Choroid plexus epithelial cell (primary cell): ENCODE measurements around the gene ELMO1.

Source experiments
- DNase-seq: peaks from one replicate; pipeline ENCODE4 v3.0.0-alpha.2; 2010; ENCODE audit warnings: low read depth
- H3K4me3 ChIP-seq: 2 replicates; pipeline ENCODE4 v1.5.1; 2011; ENCODE audit warnings: low read depth, mild to moderate bottlenecking, control low read depth, low read length, moderate library complexity
- CTCF ChIP-seq: conservative IDR thresholded peaks from 2 replicates; pipeline ENCODE4 v1.5.1; 2011; ENCODE audit warnings: low read depth, mild to moderate bottlenecking, control low read depth, inconsistent platforms, low read length, moderate library complexity

The ELMO1 gene

GRCh38 chr7:37418381-37418780, 30.3 kb downstream of the ELMO1 start:
- no peak overlapping the region for H3K4me3 ChIP-seq
- no peak for DNase-seq
- no peak for TF ChIP-seq CTCF

- no peak for DNase-seq
- H3K4me3 ChIP-seq: no peak overlapping the region
- TF ChIP-seq CTCF: no peak
Observed at GRCh38 chr7:37417107-37417474, 31.6 kb downstream of the ELMO1 start.

GRCh38 chr7:37416378-37417106, 32.1 kb downstream of the ELMO1 start:
- no peak for DNase-seq
- no peak for TF ChIP-seq CTCF
- no peak overlapping the region for H3K4me3 ChIP-seq

- TF ChIP-seq CTCF: no peak
- DNase-seq: no peak
Observed at GRCh38 chr7:37415629-37416028, 33.0 kb downstream of the ELMO1 start.

GRCh38 chr7:37414352-37414983, 34.2 kb downstream of the ELMO1 start:
- DNase-seq: no peak
- no peak for TF ChIP-seq CTCF
- H3K4me3 ChIP-seq: no peak overlapping the region

More at GRCh38 chr7:37415629-37416028, 33.0 kb downstream of the ELMO1 start:
- H3K4me3 ChIP-seq: no peak overlapping the region

- DNase-seq: no peak
- H3K4me3 ChIP-seq: no peak overlapping the region
- TF ChIP-seq CTCF: no peak
Observed at GRCh38 chr7:37411444-37412034, 37.1 kb downstream of the ELMO1 start.
